NCI-H1930 (cell line): ENCODE data around the gene PLCB1.

Experiments
- DNase-seq, 2 experiments: peaks; one replicate each; lab custom pipeline; 2025; lab: John Stamatoyannopoulos, UW

PLCB1 gene

GRCh38 chr20:8505476-8506200, 373.6 kb downstream of the PLCB1 start:
- no peak for DNase-seq

- no peak for DNase-seq
Observed at GRCh38 chr20:8507231-8507630, 375.2 kb downstream of the PLCB1 start.

GRCh38 chr20:8509809-8510208, 377.7 kb downstream of the PLCB1 start:
- no peak for DNase-seq

- DNase-seq: no peak
Observed at GRCh38 chr20:8510808-8511207, 378.7 kb downstream of the PLCB1 start.

- no peak for DNase-seq
Observed at GRCh38 chr20:8512003-8512402, 379.9 kb downstream of the PLCB1 start.

- DNase-seq: no peak
Observed at GRCh38 chr20:8515810-8516435, 383.9 kb downstream of the PLCB1 start.

- DNase-seq: no peak
Observed at GRCh38 chr20:8518878-8519277, 386.8 kb downstream of the PLCB1 start.

- no peak for DNase-seq
Observed at GRCh38 chr20:8519887-8520286, 387.8 kb downstream of the PLCB1 start.

- no peak for DNase-seq
Observed at GRCh38 chr20:8522168-8522567, 390.1 kb downstream of the PLCB1 start.

GRCh38 chr20:8523684-8524083, 391.6 kb downstream of the PLCB1 start:
- DNase-seq: no peak

- DNase-seq: no peak
Observed at GRCh38 chr20:8524101-8525016, 392.3 kb downstream of the PLCB1 start.

- no peak for DNase-seq
Observed at GRCh38 chr20:8525017-8525343, 392.9 kb downstream of the PLCB1 start.

GRCh38 chr20:8526610-8527009, 394.5 kb downstream of the PLCB1 start:
- no peak for DNase-seq

- no peak for DNase-seq
Observed at GRCh38 chr20:8527998-8528723, 396.1 kb downstream of the PLCB1 start.

GRCh38 chr20:8530022-8530421, 398.0 kb downstream of the PLCB1 start:
- no peak for DNase-seq

GRCh38 chr20:8532169-8532568, 400.1 kb downstream of the PLCB1 start:
- DNase-seq: no peak

- no peak for DNase-seq
Observed at GRCh38 chr20:8534368-8535160, 402.5 kb downstream of the PLCB1 start.

- DNase-seq: no peak
Observed at GRCh38 chr20:8535403-8536261, 403.6 kb downstream of the PLCB1 start.

- DNase-seq: no peak
Observed at GRCh38 chr20:8536262-8536618, 404.2 kb downstream of the PLCB1 start.

GRCh38 chr20:8540466-8540865, 408.4 kb downstream of the PLCB1 start:
- DNase-seq: no peak

GRCh38 chr20:8542110-8542486, 410.0 kb downstream of the PLCB1 start:
- DNase-seq: peak in 1 of 2 experiments; percentile 33
